GM12874 (cell line): ENCODE results near the gene TMEM175.

Source experiments
- TF ChIP-seq, protein P1 (sequence below): IDR thresholded peaks from 2 replicates; pipeline ENCODE4 v1.5.1; 2011; ENCODE audit warnings: low read depth, mild to moderate bottlenecking, control low read depth, low read length, moderate library complexity; ENCODE audit not compliant: insufficient read depth

Gene TMEM175

DNA sequence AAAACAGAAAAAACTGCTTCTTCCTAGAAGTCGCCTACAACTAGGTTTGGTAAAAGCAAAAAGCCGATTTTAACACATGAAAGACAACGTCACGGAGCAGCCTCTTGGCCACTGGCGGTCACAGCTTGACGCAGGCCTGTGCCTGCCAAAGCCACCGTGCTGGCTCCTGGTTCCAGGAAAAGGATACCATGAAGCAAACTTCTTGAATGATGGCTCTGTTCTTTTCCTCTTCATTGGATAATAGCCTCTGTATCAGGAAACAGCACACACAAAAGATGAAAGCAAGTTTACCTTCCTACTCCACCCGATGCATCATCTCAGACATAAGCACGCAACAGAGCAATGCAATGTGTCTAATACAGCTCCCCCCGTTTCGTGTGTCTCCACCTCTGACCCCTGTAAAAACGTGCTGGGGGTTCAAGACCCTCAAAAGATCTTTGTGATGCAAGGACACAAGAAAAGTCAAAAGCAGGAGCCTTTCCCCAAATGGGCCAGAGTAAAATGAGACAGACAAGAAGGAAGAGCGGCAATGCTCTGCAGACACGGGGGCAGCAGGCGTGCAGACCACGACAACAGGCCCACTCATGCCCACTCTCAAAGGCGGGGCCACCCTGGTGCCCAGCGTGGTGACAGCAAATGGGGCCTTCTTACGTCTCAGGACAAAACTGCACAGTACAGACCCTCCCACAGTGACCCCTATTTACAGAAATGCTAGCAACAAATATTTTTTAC, 19.5 kb upstream of the TMEM175 start:
- TF ChIP-seq, protein P1, sequence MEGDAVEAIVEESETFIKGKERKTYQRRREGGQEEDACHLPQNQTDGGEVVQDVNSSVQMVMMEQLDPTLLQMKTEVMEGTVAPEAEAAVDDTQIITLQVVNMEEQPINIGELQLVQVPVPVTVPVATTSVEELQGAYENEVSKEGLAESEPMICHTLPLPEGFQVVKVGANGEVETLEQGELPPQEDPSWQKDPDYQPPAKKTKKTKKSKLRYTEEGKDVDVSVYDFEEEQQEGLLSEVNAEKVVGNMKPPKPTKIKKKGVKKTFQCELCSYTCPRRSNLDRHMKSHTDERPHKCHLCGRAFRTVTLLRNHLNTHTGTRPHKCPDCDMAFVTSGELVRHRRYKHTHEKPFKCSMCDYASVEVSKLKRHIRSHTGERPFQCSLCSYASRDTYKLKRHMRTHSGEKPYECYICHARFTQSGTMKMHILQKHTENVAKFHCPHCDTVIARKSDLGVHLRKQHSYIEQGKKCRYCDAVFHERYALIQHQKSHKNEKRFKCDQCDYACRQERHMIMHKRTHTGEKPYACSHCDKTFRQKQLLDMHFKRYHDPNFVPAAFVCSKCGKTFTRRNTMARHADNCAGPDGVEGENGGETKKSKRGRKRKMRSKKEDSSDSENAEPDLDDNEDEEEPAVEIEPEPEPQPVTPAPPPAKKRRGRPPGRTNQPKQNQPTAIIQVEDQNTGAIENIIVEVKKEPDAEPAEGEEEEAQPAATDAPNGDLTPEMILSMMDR = no peak

GRCh38 chr4:913280-913618, 19.0 kb upstream of the TMEM175 start:
- TF ChIP-seq, protein P1 = no peak

GRCh38 chr4:914531-914930, 17.7 kb upstream of the TMEM175 start:
- TF ChIP-seq, protein P1 = no peak

- TF ChIP-seq, protein P1 = no peak
These were observed 17.2 kb upstream of the TMEM175 start for GRCh38 chr4:915041-915474.

GRCh38 chr4:915595-915994, 16.7 kb upstream of the TMEM175 start:
- TF ChIP-seq, protein P1 = no peak

DNA sequence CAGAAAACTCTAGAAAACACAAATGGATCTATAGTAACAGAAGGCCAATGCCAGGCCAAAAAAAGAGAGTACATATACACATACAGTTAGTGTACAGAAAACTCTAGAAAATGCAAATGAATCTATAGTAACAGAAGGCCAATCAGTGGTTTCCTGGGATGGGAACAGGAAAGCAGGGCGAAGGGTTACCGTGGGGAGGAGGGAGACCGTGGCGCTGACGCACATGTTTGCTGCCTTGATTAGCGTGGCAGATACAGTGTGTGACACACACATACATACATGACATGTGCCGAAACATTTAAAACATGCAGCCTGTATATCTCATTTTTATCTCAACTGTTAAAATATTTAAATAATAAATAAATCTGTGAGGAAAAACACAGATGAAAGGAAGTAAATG, 14.8 kb upstream of the TMEM175 start:
- TF ChIP-seq, protein P1 = no peak

GRCh38 chr4:917992-918391, 14.3 kb upstream of the TMEM175 start:
- TF ChIP-seq, protein P1 = no peak
